Eye (tissue), 1 donor: ENCODE measurements around the gene GRIN2D.
"Not testable (repeated sequence)": the region's sequence is repeated elsewhere in the genome, so short reads cannot be mapped to it uniquely, and the experiment has no call there.

Experiments used
- DNase-seq: peaks from one replicate; pipeline ENCODE4 v3.0.0-alpha.2; 2015

Gene GRIN2D

GRCh38 chr19:48371771-48372170, 21.7 kb upstream of the GRIN2D start:
- not testable (repeated sequence) for DNase-seq

GRCh38 chr19:48372904-48373303, 20.6 kb upstream of the GRIN2D start:
- no peak for DNase-seq

DNA sequence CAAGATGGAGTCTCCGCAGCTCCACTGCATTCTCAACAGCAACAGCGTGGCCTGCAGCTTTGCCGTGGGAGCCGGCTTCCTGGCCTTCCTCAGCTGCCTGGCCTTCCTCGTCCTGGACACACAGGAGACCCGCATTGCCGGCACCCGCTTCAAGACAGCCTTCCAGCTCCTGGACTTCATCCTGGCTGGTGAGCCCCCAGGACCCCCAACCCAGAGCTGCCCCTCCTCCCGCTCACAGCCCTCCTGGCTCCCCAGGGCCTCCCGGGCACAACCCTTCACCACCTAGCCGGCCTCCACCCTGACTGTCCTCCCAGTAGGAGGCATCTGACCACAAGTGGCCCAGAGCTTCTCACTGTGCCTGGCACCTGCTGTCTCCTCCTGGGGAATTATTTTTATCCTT, 19.9 kb upstream of the GRIN2D start:
- no peak for DNase-seq

DNA sequence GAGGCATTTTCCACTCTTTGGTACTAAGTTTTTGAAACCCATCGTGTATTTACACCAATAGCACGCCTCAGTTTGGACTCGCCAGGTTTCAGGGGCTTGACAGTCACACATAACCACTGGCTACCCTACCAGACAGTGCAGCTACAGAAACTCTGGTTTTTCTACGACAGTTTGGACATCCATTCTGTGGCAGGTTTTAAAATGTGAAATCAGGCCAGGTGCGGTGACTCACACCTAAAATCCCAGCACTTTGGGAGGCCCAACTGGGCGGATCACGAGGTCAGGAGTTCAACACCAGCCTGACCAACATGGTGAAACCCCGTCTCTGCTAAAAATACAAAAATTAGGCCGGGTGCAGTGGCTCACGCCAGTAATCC, 15.3 kb upstream of the GRIN2D start:
- DNase-seq = no peak

DNA sequence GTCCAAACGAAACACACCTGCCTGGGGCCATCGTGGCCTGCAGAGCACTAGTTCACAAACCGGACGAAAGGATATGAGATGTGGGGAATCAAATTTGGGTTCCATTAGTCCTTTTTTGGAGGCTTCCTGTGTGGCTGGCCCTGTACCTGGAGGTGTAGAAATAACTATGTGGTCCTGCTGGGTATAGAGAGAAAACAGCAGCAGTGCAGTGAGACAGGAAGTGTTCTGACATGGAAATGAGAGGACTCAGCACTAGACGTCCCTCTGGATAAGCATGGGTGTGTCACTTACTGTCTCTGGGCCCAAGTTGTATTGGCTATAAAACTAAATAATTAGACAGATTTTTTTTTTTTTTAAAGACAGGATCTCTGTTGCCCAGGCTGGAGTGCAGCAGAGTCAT, 14.4 kb upstream of the GRIN2D start:
- no peak for DNase-seq

GRCh38 chr19:48381178-48381950, 12.1 kb upstream of the GRIN2D start:
- no peak for DNase-seq

DNA sequence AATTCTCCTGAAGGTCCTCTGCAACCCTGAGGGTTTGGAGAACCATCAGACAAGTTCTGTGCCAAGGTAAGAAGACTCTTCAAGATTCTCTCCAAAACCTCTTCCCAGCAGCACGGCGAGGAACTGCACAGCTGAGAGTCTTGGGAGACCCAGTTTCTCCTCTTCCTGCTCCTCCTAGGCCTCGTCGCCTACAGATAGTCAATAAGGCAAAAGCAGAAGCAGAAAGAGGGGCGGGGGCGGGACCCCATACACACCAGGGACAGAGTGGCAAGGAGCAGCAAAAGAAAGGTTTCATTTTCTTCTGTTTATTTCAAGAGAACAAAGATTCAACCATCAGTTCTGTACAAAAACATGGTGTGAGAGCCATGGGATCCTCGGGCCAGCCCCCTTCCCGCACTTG, 11.2 kb upstream of the GRIN2D start:
- no peak for DNase-seq

GRCh38 chr19:48385461-48386087, 7.9 kb upstream of the GRIN2D start:
- DNase-seq = no peak

GRCh38 chr19:48386981-48387380, 6.5 kb upstream of the GRIN2D start:
- no peak for DNase-seq

DNA sequence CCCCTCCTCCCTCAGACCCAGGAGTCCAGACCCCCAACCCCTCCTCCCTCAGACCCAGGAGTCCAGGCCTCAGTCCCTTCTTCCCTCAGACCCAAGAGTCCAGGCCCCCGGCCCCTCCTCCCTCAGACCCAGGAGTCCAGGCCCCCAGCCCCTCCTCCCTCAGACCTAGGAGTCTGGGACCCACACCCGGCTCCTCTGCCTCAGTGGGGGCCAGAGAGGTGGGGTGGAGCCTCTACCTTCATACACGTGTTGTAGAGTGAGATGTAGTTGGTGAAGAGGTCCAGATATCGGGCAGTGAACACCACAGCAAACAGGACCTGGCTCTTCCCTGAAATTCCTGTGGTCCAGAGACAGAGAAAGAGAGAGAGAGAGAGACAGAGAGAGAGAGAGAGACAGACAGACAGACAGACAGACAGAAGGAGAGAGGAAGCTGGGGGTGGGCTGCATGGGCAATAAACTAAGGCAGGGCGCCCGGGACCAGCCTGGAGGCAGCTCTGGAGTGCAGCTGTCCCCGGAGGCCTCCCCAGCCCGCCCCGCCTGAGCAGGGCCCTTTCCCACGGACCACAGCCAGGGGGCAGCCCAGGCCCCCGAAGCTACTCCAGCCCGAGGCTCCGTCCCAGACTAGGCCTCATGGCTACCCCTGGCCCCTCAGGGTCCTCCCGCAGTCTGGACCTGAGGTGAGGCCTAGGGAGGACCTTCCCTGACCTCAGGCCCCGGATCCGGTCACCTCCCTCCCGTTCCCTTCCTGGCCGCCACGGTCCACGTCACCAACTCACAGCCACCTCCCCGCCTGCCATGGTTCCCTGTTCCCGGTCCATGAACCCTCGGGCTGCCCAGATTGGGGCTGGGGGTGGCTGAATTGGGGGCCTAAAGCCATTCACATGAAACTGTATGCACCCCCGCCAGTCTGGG, 3.0 kb upstream of the GRIN2D start:
- DNase-seq = peak; percentile 87

DNA sequence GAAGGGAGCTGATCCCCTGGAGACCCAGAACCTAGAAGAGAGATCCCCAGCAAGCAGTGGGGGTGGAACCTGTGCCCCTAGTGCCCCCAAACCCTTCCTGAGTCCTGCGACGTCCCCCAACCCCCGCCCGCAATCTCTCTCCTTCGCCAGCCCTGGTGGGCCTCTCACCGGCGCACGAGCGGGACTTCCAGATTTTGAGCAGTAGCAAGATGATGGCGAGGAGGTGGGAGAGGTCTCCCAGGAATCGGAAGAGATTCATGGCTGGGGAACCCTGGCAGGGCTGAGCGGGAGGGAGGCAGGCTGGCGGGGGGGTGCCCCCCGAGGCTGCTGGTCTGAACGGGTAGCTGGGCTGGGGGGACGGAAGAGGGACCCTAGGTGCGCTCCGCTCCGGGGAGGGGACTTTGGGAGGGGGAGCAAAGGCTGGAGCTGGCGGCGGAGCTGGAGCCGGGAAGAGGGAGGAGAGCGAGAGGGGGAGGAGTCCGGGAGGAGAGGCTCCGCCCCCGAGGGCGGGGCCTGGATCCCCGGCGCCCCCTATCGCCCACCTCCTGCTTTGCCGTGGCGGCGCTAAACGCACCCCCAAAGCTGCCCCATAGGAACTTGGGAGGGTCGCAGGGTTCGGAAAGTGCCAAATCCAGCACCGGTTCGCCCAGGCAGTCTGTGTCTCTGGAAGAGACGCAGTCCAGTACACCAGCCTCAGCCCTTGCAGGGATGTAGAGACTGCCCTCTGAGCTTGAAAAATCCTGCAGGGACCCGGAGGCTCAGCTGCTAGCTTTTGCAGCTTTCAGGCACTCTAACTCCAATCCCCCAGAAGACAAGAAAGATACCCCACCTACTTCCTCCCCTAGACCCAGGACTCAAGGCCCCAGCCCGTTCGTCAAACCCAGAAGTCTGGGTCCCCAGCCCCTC, 2.1 kb upstream of the GRIN2D start, which contains the start of gene KDELR1:
Gene KDELR1, minus strand, starts transcription at position 452 of the 906 bp plus-strand sequence. Its CDS starts 193 bp downstream, at position 259.
- peak; percentile 94 for DNase-seq

DNA sequence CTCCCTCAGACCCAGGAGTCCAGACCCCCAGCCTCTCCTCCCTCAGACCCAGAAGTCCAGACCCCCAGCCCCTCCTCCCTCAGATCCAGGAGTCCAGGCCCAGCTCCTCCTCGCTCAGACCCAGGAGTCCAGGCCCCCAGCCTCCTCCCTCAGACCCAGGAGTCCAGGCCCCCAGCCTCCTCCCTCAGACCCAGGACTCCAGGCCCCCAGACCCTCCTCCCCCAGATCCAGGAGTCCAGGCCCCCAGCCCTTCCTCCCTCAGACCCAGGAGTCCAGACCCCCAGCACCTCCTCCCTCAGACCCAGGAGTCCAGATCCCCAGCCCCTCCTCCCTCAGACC, 1.5 kb upstream of the GRIN2D start:
- not testable (repeated sequence) for DNase-seq

- no peak for DNase-seq
Measured at GRCh38 chr19:48392860-48393558, 459 bp upstream of the GRIN2D start.

DNA sequence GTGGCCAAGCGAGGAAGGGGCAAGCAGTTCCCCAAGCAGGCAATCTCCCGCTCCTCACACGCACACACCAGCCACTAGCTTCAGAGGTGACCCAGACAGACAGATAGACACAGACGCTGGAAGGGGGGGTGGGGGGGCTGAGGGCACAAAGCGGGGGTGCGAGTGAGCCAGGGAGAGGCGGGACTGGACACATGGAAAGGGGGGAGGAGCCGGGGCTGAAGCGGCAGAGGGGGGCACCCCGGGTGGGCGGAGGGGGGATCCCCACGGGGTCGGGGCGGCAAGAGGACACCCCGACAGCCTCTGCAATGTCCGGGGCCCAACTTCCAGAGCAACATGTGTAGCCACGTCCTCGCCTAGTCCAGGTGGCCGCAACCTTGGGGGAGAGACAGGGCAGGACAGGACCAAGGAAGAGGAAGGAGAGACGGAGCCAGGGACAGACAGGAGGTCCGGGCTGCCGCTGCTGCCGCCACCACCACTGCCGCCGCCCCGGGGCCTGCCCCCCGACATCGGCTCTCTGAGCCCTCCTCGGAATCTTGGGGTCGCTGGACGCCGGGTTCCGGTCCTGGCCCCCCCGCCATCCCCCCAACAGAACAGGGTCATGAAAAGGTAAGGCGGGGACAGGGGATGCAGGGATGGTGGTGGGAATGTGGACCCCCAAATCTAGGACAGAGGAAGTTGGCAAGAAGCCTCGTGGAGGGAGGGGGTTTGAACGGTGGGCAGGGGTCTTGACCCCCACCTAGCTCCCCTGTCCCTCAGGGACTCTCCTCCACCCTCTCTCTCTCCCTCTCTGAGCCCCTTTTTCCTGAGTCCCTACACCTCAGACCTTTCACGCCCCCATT, 1.1 kb downstream of the GRIN2D start:
- peak; percentile 33 for DNase-seq

- DNase-seq = no peak
Measured at GRCh38 chr19:48395170-48395455, 1.6 kb downstream of the GRIN2D start.

DNA sequence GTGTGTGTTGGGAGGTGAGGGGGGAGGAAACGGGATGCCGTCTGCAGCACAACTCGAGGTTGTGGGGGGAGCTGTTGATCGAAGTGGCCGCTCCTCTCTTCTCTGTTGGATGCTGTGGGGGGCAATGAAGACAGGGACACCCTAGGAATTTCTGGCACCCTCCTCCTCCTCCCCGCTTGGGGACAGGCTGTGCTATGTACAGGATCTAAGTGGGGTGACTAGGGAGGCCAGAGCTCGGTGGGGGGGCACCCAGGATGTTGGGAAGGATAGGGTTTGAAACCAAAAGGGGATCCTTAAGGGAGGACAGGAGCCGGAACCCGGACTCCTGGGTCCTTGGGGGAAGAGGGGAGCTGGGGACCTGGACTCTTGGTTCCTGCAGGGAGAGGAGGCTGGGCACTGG, 2.0 kb downstream of the GRIN2D start:
- DNase-seq = no peak

DNA sequence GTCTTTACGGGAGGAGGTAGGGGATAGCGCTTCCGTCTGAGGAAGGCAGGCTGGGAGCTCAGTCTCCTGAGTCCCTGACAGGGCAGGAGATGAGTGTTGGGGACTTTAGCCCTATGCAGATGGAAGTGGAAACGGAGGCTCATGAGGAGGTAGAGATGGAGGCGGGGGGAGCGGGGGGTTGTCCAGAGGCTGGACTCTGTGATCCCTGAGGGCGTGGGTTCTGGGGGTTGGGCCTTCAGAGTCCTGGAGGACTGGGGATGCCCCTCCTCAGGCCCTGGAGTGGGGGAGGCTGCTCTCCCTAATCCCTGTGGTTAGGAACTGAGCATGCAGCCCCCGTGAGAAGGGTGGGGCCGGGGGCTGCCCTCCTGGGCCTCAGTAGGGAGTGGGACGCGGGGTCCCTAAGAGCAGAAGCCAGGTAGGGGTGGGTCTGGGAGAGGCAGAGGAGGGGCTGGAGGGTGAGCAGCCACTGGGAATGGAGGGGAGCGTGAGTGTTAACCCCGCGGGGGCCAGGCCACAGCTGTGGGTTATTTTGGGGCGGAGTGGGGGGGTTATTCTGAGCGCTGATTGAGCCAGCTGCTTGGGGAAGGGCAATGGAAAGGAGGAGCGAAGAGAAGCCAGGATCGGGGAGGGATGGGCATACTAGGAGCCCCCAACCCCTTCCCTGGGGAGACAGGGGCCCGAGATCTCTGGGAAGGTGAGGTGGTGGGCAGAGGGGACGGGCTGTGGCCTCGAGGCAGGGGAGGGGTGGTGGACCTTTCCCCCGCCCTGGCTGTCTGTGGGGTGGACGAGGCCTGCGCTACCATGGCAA, 2.8 kb downstream of the GRIN2D start:
- peak; percentile 60 for DNase-seq

DNA sequence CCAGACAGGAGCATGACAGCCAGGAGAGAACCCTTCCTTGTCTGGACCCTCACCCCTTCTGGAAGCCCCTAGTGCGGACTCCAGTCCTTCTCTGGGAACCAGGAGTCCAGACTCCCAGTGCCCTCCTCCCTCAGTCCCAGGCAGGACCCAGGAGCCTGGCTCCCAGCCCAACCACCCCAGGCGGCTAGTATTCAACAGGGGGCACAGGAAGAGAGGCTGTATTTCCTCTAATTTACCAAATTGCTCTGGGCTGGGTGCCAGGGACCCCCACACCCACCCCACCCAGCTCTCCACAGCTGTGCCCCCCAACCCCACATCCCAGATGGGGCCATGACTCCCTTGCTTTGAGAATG, 3.3 kb downstream of the GRIN2D start:
- no peak for DNase-seq

DNA sequence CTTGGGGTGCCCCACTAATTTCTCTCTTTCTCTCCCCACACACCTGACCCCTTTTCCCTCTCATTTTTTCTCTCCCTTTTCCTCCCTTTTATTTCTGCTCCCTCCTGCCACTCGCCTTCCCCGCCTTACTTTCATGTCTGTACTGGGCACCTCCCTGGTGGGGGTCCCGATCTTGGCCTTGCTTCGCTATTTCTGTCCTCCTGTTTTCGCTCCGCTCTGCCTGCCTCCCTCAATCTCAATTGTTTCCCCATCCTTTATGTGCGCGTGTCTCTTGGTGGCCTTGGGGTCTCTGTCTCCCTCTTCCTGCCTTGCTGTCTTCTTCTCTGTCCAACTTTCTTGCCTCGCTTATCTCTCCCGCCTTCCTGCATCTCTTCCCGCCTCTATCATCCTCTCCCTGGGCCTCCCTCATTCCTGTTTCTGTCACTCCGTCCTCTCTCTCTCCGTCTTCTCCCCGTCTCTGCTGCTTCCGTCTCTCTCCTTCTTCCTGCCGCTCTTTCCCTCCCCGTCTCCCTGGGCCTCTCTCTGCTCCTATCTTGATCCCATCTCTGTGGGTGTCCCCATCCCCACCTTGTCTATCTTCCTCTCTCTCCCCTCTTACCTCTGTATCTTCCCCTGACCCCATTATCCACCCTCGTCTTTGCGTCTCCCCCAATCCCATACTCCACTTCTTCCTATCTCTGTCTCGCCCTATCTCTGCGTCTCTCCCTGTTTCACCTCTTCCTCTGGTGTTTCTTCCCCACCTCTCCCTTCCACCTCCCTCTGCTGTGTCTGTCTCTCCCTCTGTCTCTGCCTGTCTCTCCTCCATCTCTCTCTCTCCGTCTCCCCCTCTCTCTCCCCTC, 4.0 kb downstream of the GRIN2D start:
- no peak for DNase-seq

DNA sequence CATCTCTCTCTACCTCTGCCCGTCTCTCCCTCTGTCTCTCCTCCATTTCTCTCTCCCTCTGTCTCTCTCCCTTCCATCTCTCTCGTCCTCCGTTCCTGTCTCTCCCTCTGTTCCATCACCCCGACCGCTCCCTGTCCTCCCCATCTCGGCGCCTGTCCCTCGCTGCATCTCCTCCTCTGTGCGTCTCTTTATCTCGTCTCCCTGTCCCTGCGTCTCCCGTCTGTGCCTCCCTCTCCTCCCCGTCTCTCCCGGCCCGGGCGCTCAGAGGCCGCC, 4.6 kb downstream of the GRIN2D start:
- DNase-seq = peak; percentile 55
